PC-3 (cell line): ENCODE data around the gene CSH1.

Experiments
- EZH2 ChIP-seq: fragments of 300-600 bp; sonication (generic); IDR thresholded peaks from one replicate; pipeline ENCODE4 v1.6.1; 2017; ENCODE audit warnings: antibody characterized with exemption, mild to moderate bottlenecking, low read length; ENCODE audit not compliant: unreplicated experiment
- TF ChIP-seq, protein P1 (sequence below): fragments of 300-600 bp; sonication (generic); conservative IDR thresholded peaks from 2 replicates; pipeline ENCODE4 v1.5.1; 2017; ENCODE audit warnings: antibody characterized with exemption, low read depth, mild to moderate bottlenecking, low read length

- TF ChIP-seq, protein P1, sequence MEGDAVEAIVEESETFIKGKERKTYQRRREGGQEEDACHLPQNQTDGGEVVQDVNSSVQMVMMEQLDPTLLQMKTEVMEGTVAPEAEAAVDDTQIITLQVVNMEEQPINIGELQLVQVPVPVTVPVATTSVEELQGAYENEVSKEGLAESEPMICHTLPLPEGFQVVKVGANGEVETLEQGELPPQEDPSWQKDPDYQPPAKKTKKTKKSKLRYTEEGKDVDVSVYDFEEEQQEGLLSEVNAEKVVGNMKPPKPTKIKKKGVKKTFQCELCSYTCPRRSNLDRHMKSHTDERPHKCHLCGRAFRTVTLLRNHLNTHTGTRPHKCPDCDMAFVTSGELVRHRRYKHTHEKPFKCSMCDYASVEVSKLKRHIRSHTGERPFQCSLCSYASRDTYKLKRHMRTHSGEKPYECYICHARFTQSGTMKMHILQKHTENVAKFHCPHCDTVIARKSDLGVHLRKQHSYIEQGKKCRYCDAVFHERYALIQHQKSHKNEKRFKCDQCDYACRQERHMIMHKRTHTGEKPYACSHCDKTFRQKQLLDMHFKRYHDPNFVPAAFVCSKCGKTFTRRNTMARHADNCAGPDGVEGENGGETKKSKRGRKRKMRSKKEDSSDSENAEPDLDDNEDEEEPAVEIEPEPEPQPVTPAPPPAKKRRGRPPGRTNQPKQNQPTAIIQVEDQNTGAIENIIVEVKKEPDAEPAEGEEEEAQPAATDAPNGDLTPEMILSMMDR, result no peak
- TF ChIP-seq EZH2, result no peak
These were observed 50.9 kb downstream of the CSH1 start for GRCh38 chr17:63845509-63845908.
